ENCODE data around the gene GCNT2. TPM values are rescaled to one million over a fixed set of nuclear protein-coding genes. Genes with fewer than 3 reads are reported as not detected.

The GCNT2 gene
- total and polyA plus RNA-seq, 2 of the 8 experiments (the other 6 are each of a cell fraction or from before 2014, with no cell fraction given): 19.3 to 52.5 TPM

DNA sequence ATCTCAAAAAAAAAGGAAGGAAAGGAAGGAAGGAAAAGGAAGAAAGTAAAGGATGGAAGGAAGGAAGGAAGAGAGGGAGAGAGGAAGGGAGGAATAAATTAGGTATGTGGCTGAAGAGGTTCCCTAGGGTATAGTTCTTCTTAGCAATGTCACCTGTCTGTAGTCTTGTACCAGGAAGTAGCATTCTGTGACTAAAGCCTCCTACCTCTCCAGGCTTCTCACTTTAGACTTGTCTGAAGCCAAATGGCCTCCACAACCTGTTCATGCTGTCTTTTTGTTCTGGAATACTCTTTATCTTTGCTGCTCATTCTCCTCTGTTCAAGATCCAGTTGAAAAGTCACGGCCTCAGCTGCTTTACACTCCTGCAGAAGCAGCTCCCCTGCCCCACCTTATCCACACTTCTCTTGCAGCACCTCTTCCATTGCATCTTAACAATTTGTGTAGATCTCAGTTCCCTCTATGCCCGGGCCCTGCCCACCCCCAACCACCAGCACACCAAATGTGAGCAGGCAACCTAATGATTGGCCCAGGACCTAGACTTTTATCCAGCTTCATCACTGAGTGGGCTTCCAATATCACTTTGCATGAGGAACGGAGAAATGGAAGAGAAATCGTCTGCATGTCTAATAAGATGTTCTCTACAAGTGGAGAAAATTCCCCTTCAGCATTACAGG is 19.1 kb downstream of the GCNT2 start:
- Histone ChIP-seq H3K4me3 (ENCODE audit: extremely low read depth in 1 of 4, insufficient read depth in 2 of 4, low read depth in 3 of 4, low read length in 4 of 4) (no peak overlapping the region), H3K36me3 (ENCODE audit: control insufficient read depth in 2 of 4, insufficient read depth in 4 of 4, low read length in 3 of 4) (no peaks in the 10 kb centered on the region), H2BK20ac (ENCODE audit: low read length) (no peak overlapping the region), H4K5ac (ENCODE audit: insufficient read length, low read depth, low read length) (no peak overlapping the region), H3K27ac (ENCODE audit: low read depth, low read length) (no peak overlapping the region), H3K4ac (replicated peaks; ENCODE audit: insufficient read length, low read depth, low read length) (no peak overlapping the region), H3K9me3 (ENCODE audit: insufficient read depth in 2 of 2, low read depth in 1 of 2, low read length in 1 of 2) (no peaks in the 10 kb centered on the region), H2BK15ac (ENCODE audit: low read length) (peak overlapping the region; percentile 61; the same call in 1 of the 2 replicates), H2AK5ac (ENCODE audit: low read depth, low read length) (no peak overlapping the region), H3K56ac (replicated peaks; ENCODE audit: insufficient read length, low read depth, low read length) (no peak overlapping the region), H3K27me3 (replicated peaks in 1 of 4; ENCODE audit: control insufficient read depth in 3 of 4, extremely low read depth in 1 of 4, insufficient read depth in 3 of 4, low read length in 3 of 4) (no peaks in the 10 kb centered on the region), H3K18ac (ENCODE audit: extremely low read depth, low read length) (no peak overlapping the region; the same call in 1 of the 2 replicates), H3K79me1 (ENCODE audit: low read depth, low read length) (no peaks in the 10 kb centered on the region), H3K14ac (ENCODE audit: insufficient read length) (no peak overlapping the region), H3K9ac (replicated peaks in 1 of 4; ENCODE audit: extremely low read depth in 1 of 4, low read depth in 3 of 4, low read length in 3 of 4) (no peak overlapping the region), H3K23me2 (ENCODE audit: low read depth, low read length) (peaks cover 2% of the 10 kb centered on the region; the same call in 1 of the 2 replicates), H3K23ac (ENCODE audit: insufficient read length) (no peak overlapping the region), H4K91ac (replicated peaks; ENCODE audit: insufficient read length, low read length) (no peak overlapping the region), H3K4me1 (replicated peaks in 1 of 4; ENCODE audit: control insufficient read depth in 3 of 4, insufficient read depth in 4 of 4, low read length in 3 of 4) (peaks cover 0 to 4% (median under 1%) of the 10 kb centered on the region in 4 experiments; a peak in 2 of 7 replicates), H4K8ac (ENCODE audit: extremely low read depth, insufficient read depth, low read length) (no peak overlapping the region), H2BK12ac (ENCODE audit: low read depth, low read length) (no peak overlapping the region; the same call in 1 of the 2 replicates), H2AFZ (ENCODE audit: low read length) (no peak overlapping the region), H2BK120ac (replicated peaks; ENCODE audit: low read depth, low read length) (no peak overlapping the region), H2BK5ac (ENCODE audit: low read depth, low read length) (no peak overlapping the region), H3K79me2 (ENCODE audit: control insufficient read depth in 1 of 2, insufficient read depth in 2 of 2, low read length in 2 of 2) (no peaks in the 10 kb centered on the region), H3K4me2 (ENCODE audit: insufficient read depth in 1 of 2, low read depth in 2 of 2, low read length in 2 of 2) (no peak overlapping the region), H4K20me1 (replicated peaks in 1 of 2; ENCODE audit: control insufficient read depth in 1 of 2, insufficient read depth in 2 of 2, low read length in 2 of 2) (no peaks in the 10 kb centered on the region)
- POLR2A ChIA-PET (ENCODE audit: partially characterized antibody): interaction anchor here (0.6 to 1.7 kb wide), 4 partner anchors 17 to 80 kb away, joined by 3 to 4 read pairs (median 3); partner anchors contain the start of gene GCNT2
- CTCF ChIA-PET (ENCODE audit: partially characterized antibody): interaction anchor here (1.0 to 2.3 kb wide), 3 partner anchors 9 to 13 kb away, joined by 3 to 9 read pairs (median 5); no protein-coding TSS in a partner anchor
- DNase-seq (ENCODE audit: low read depth in 1 of 2, low spot score in 2 of 2): no peak
- WGBS, 2 experiments (ENCODE audit: extremely low coverage in 1 of 2, insufficient coverage in 1 of 2, insufficient read length in 1 of 2, insufficient replicate concordance in 2 of 2, low coverage in 1 of 2, low lambda C conversion rate in 2 of 2, missing lambda C conversion rate in 1 of 2): 87% methylated on average over 4 of the region's 4 CpGs; no CpG with 5 or more reads in 1 of the 2 experiments
- no peak for FAIRE-seq
- TF ChIP-seq ZNF274 (IDR thresholded peaks at IDR 0.05; ENCODE audit: borderline replicate concordance, extremely low read depth, low read length) (no peak), EZH2 (IDR thresholded peaks at IDR 0.05; ENCODE audit: low read depth, low read length, severe bottlenecking) (no peak), CHD2 (IDR thresholded peaks at IDR 0.05; ENCODE audit: low read length) (no peak), MAFK (IDR thresholded peaks at IDR 0.05; ENCODE audit: low read depth, low read length) (no peak), EGR1 (IDR thresholded peaks at IDR 0.05; ENCODE audit: borderline replicate concordance, low read depth, low read length) (no peak), SIN3A (conservative IDR thresholded peaks at IDR 0.05 in 1 of 2, IDR thresholded peaks at IDR 0.05 in 1 of 2; ENCODE audit: low read depth in 1 of 2, low read length in 2 of 2) (no peak), PHF8 (conservative IDR thresholded peaks at IDR 0.05; ENCODE audit: low read depth, low read length) (no peak)
- TF ChIP-seq, protein P1, sequence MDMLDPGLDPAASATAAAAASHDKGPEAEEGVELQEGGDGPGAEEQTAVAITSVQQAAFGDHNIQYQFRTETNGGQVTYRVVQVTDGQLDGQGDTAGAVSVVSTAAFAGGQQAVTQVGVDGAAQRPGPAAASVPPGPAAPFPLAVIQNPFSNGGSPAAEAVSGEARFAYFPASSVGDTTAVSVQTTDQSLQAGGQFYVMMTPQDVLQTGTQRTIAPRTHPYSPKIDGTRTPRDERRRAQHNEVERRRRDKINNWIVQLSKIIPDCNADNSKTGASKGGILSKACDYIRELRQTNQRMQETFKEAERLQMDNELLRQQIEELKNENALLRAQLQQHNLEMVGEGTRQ (IDR thresholded peaks at IDR 0.05; ENCODE audit: low read length): no peak
